GM21381 (cell line): ENCODE results near the gene CARD10.

Source experiments
- ATAC-seq: cut with Tn5 transposase; IDR thresholded peaks from one replicate; pipeline ENCODE4 v1.9.1; 2021; ENCODE audit warnings: mild to moderate bottlenecking, moderate library complexity; ENCODE audit not compliant: unreplicated experiment

CARD10 gene, protein sequence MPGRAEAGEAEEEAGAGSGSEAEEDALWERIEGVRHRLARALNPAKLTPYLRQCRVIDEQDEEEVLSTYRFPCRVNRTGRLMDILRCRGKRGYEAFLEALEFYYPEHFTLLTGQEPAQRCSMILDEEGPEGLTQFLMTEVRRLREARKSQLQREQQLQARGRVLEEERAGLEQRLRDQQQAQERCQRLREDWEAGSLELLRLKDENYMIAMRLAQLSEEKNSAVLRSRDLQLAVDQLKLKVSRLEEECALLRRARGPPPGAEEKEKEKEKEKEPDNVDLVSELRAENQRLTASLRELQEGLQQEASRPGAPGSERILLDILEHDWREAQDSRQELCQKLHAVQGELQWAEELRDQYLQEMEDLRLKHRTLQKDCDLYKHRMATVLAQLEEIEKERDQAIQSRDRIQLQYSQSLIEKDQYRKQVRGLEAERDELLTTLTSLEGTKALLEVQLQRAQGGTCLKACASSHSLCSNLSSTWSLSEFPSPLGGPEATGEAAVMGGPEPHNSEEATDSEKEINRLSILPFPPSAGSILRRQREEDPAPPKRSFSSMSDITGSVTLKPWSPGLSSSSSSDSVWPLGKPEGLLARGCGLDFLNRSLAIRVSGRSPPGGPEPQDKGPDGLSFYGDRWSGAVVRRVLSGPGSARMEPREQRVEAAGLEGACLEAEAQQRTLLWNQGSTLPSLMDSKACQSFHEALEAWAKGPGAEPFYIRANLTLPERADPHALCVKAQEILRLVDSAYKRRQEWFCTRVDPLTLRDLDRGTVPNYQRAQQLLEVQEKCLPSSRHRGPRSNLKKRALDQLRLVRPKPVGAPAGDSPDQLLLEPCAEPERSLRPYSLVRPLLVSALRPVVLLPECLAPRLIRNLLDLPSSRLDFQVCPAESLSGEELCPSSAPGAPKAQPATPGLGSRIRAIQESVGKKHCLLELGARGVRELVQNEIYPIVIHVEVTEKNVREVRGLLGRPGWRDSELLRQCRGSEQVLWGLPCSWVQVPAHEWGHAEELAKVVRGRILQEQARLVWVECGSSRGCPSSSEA

DNA sequence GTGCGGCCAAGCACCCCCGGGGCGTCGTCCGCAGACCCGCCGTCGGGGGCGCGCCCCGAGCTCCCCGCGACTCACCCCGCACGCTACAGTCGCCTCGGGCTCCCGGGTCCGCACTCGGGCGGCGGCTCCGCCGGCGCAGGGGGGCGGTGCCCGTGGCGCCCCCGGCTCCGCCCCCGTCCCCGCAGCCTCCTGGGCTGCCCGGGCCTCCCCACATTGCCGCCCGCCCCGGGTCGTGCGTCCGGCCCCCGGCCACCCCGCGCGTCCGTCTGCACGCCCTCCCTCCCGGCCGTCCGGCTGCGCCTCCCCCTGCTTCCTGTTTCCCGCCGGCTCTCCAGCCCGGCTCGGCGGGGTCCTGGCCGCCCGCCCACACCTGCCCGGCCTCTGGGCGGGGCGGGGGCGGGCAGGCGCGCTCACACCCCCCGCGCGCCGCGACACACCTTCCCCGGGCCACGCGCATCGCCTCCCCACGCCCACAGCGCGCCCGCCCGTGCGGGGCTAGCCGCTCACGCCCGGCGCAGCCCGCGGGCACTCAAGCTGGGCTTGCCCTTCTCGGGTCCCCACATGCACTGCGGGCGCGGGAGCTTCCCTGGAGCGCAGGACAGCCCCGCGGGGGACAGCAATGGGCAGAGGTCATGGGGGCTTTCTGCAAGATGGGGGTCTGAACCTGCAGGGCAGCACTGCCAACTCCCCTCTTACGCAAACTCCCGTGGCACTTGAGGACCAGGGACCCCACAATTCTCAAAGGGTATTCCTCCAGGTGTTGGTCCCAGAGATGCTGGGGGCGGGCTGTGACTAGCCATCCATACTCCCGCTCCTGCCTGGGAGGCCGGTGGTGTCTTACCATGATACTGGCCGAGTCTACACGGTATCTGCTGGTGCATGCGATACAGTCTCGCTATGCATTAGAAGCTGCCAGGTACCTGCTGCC, at the start of gene CARD10:
CARD10 (minus strand) TSS at position 148 of the 928 bp plus-strand sequence. CDS start 215 bp downstream, outside the sequence.
- ATAC-seq, result no peak

GRCh38 chr22:37568448-37569008, 49.3 kb upstream of the CARD10 start:
- no peak for ATAC-seq

- ATAC-seq, result no peak
Observed at GRCh38 chr22:37568012-37568411, 48.8 kb upstream of the CARD10 start.

DNA sequence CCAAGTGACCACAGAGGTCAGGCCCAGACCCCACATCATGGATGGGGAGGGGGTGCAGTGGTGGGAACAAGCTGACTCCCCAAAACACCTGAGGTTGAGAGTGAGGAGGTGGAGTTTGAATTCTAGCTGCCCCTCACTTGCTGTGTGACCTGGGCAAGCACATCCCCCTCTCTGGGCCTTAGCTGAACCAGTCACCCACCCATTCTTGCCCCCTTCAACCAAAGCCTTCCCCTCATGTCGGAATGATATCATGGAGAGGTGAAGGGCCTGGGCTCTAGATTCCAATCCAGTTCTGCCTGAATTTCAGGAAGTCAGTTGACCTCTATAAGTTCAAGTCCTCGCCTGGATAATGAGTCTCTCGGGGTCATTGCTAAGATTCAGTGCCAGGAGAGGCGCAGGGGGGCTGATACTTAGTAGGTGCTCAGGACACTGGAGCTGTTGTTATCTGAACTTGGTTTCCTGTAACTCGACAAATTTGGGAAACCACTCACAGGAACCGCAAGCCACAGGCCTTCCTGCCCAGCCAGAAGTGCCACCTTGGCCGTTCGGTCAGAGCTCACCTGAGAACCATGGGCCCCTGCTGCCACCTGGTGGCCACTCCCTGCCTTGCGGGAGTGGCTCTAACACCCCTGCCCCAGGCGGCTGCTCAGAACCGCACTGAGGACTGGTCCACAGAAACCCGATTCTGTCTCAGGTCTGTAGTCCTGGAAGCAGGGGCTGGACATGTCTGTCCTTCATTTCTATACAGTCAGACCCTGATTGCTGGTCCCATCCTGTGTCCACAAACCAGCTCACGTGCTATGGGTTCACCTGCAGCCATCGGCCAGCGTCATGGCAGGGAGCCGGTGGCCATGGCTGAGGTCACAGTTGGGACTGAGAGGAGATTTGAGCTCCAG, 47.9 kb upstream of the CARD10 start:
- ATAC-seq, result peak; percentile 66

DNA sequence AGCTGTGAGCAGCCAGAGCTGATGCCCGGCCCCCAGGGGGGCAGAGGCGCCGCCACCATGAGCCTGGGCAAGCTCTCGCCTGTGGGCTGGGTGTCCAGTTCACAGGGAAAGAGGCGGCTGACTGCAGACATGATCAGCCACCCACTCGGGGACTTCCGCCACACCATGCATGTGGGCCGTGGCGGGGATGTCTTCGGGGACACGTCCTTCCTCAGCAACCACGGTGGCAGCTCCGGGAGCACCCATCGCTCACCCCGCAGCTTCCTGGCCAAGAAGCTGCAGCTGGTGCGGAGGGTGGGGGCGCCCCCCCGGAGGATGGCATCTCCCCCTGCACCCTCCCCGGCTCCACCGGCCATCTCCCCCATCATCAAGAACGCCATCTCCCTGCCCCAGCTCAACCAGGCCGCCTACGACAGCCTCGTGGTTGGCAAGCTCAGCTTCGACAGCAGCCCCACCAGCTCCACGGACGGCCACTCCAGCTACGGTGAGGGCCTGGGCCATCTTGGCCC, 47.2 kb upstream of the CARD10 start:
- ATAC-seq, result no peak

- no peak for ATAC-seq
Observed at GRCh38 chr22:37565830-37566229, 46.6 kb upstream of the CARD10 start.

DNA sequence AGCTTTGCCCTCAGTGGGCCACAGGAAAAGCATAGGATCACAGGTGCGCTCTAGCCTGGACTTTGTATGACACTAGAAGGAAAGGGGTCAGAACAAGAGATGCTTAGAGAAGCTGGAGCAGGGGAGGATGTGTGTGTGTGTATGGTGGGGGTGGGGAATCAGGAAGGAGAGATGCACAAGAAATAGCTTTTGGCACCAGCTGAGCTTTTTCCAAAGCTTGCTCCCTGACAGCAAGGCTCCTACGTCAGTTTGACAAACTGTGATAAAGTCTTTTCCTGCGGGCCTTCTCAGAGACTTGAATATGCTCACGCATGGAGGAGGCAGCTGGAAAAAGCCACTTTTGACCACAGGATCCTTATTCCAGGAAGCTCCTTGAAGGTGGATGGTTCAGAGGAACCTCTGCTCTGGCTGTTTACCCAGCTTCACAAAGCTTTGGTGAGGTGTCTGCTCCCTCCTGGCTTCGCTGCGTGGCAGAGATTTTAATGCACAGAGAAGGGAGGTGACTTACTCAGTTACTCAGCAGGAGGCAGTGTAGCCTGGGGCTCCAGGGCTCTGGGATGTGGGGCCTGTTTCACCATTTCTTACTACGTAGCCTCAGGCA, 45.0 kb upstream of the CARD10 start:
- ATAC-seq, result no peak

DNA sequence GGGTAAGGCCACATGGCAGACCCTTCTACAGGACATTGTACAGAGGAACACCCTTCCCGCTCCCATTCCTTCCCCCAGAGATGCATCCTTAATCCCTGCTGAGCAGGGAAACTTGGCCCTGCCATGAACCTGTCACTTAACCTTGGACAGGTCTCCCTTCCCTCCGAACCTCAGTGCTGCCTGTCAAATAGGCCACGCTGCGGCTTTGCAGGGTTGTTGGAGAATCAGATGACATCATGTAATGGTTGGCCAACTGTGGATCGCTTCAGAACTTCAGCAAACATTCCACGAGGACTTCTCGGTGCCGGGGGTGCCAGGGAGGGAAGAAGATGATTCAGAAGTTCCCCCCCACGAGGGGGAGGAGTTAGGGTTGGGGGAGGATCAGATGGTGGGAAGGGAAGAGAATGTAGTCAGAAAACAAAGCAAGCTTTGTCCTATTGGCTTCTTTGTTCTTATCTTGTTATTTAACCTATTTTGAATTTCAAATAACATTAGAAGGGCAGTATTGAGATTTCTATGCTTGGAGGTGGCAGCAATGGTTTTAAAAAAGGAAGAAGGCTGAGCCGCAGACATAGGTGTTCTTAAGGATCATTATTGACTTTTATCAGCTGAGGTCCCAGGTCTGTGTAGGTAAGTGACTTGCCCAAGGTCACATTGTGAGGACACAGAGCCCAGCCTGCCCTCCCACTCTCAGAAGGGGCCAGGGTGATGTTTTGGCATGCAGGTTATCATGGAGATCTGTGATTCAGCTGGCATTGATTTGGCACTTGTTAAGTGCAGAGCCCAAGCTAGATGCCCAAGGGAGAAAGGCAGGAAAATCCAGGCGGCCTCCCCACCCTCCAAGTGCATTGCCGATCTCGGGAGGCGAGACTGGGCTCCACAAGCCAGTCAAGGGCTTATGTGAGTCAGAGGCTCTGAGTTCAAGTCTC, 44.2 kb upstream of the CARD10 start:
- no peak for ATAC-seq

GRCh38 chr22:37562049-37562875, 43.0 kb upstream of the CARD10 start:
- ATAC-seq, result no peak

DNA sequence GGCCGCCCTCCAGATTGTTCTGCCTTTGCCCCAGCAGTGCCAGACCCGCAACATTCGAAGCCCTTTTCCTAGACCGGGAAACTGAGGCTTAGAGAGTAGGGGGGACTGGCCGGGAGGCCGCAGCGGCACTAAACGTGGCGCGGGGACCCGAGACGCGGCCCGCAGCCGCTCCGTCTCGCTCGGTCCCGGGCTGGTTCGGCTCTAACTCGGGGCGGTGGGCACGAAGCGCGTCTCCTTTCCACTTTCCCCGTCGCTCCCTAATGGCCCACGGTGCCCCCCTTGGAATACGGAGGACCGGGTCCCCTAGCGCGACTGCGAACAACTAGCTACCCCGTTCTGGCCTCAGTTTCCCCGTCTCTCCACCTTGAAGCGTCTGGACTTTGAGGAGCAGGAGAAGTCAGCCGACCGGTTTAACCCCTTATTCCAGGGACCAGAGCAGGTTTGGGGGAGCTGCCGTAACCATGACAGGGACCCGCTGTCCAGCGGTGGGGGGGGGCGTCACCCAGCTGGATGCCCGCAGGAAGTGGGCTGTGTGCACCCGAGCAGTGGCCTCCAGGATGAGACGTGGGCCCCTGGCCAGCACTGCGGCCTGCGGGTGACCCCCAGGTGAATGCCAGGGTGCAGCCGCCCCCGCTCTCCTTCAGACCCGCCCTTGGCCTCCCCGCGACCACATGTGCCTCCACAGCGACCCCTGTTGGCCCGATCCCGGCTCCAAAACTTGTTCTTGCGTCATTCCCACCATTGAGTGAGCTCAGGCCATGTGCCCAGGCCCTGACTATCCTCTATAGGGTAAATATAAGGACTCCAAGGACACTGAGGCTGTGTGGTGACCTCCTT, 42.2 kb upstream of the CARD10 start:
- no peak for ATAC-seq

GRCh38 chr22:37560608-37561211, 41.5 kb upstream of the CARD10 start:
- ATAC-seq, result no peak

- no peak for ATAC-seq
Observed at GRCh38 chr22:37559901-37560607, 40.8 kb upstream of the CARD10 start, which contains the start of gene CDC42EP1. CDC42EP1 (plus strand) TSS chr22:37560480; CDS start chr22:37566350, 5,870 bp downstream.

GRCh38 chr22:37559521-37559900, 40.3 kb upstream of the CARD10 start:
- ATAC-seq, result no peak

DNA sequence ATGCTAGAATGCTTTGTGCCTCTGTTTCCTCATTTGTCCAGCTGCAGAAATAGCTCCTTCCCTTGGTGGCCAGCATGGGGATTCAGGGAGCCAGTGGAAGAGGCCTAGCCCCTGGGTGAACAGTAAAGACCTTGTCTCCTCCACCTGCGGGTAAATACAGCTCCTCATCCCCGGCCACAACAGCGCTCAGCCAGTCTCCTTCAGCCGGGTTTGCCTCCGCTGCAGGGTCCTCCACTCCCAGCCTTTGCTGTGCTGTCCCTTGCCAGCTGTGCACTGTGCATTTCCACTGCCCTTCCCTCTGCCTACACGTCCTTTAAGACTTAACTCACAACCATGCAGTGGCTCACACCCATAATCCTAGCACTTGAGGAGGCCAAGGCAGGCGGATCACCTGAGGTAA, 39.6 kb upstream of the CARD10 start:
- no peak for ATAC-seq
